Measurements from ENCODE around the gene CNTNAP5. TPM values are rescaled to one million over a fixed set of nuclear protein-coding genes. Genes with fewer than 3 reads are reported as not detected.

Gene CNTNAP5
- total RNA-seq, 2 donors from 2014 or later: not detected

DNA sequence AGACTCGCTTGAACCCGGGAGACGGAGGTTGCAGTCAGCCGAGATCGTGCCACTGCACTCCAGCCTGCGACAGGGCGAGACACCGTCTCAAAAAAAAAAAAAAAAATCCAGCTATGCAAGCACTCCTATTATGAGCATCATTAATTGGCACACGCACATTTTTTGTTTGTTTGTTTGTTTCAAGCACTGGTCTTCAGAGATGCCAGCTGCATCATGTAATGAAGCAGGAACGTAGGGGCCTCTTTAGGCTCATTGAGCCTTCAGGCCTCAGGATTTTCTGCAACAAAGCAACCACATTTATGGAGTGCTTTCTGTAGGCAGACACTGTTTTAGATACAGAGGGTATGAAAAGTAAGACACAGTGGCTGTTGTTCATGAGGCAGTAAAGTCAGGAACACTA is 585.8 kb downstream of the CNTNAP5 start:
- no peak overlapping the region for H3K27ac Mint-ChIP-seq
- no peaks in the 10 kb centered on the region for H3K27me3 Mint-ChIP-seq
- no peak for ATAC-seq
- no peak overlapping the region for H3K4me3 Mint-ChIP-seq
- H3K4me1 Mint-ChIP-seq (ENCODE audit: low read depth in 2 of 2): no peaks in the 10 kb centered on the region
- DNase-seq (ENCODE audit: low spot score): no peak
- H3K36me3 Mint-ChIP-seq: no peaks in the 10 kb centered on the region
- peaks cover 15% of the 10 kb centered on the region for H3K9me3 Mint-ChIP-seq

DNA sequence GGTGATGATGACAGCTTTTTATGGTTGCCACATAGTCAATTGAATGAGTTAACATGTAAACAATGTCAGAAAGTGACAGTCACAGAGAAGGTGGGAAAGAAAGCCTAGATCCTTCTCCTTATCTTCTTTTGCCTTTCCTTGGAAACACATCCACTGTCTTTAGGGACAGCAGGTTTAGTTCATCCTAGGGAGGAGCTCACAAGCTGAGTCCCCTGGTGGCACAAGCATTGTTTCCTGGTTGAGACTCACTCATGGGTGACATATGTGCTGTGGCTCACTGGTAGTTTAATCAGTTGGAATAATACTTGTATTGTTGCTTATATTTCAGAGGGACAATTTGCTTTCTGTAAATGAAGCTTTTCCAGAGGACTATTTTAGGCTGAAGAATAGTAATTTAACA is 598.5 kb downstream of the CNTNAP5 start:
- Mint-ChIP-seq H3K27ac (no peak overlapping the region), H3K4me1 (ENCODE audit: low read depth in 2 of 2) (no peaks in the 10 kb centered on the region), H3K4me3 (no peak overlapping the region), H3K9me3 (peaks cover 12% of the 10 kb centered on the region), H3K36me3 (no peaks in the 10 kb centered on the region), H3K27me3 (no peaks in the 10 kb centered on the region)
- no peak for DNase-seq (ENCODE audit: low spot score)
- ATAC-seq: no peak

DNA sequence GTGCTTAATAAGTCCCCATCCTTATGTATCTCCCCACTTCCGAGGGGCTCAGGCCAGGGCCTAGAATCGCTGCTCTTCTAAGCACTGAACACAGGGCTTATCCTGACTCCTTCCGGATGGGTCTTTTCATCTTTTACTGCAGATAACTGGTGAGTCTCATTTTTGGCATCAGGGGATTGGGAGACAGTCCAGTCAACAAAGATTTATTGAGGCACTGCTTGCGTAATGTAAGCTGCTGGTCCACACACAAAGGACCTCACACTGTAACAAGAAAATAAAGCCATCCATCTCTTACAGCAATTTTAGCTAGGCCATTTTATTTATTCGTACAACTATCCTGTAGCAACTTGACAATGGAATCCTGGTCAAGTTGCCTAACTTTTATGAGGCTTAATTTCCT is 600.5 kb downstream of the CNTNAP5 start:
- ATAC-seq (no peak), DNase-seq (ENCODE audit: low spot score) (no peak)
- Mint-ChIP-seq H3K36me3 (peaks cover 5% of the 10 kb centered on the region), H3K4me1 (ENCODE audit: low read depth in 2 of 2) (no peaks in the 10 kb centered on the region), H3K27ac (no peak overlapping the region), H3K27me3 (no peaks in the 10 kb centered on the region), H3K4me3 (no peak overlapping the region), H3K9me3 (peaks cover 13% of the 10 kb centered on the region)

GRCh38 chr2:124626993-124627392 is 601.9 kb downstream of the CNTNAP5 start:
- H3K4me3 Mint-ChIP-seq: no peak overlapping the region
- DNase-seq (ENCODE audit: low spot score) (no peak), ATAC-seq (no peak)
- peaks cover 18% of the 10 kb centered on the region for H3K9me3 Mint-ChIP-seq
- H3K36me3 Mint-ChIP-seq: peaks cover 5% of the 10 kb centered on the region
- no peaks in the 10 kb centered on the region for H3K27me3 Mint-ChIP-seq
- no peak overlapping the region for H3K27ac Mint-ChIP-seq
- no peaks in the 10 kb centered on the region for H3K4me1 Mint-ChIP-seq (ENCODE audit: low read depth in 2 of 2)

- no peaks in the 10 kb centered on the region for H3K27me3 Mint-ChIP-seq
- no peak overlapping the region for H3K4me3 Mint-ChIP-seq
- peaks cover 18% of the 10 kb centered on the region for H3K9me3 Mint-ChIP-seq
- peaks cover 5% of the 10 kb centered on the region for H3K36me3 Mint-ChIP-seq
- ATAC-seq (no peak), DNase-seq (ENCODE audit: low spot score) (no peak)
- H3K27ac Mint-ChIP-seq: no peak overlapping the region
- H3K4me1 Mint-ChIP-seq (ENCODE audit: low read depth in 2 of 2): no peaks in the 10 kb centered on the region
These were observed 608.7 kb downstream of the CNTNAP5 start for GRCh38 chr2:124633812-124634211.

GRCh38 chr2:124639524-124639923 is 614.4 kb downstream of the CNTNAP5 start:
- Mint-ChIP-seq H3K27me3 (no peaks in the 10 kb centered on the region), H3K4me1 (ENCODE audit: low read depth in 2 of 2) (no peaks in the 10 kb centered on the region), H3K4me3 (no peak overlapping the region), H3K9me3 (peaks cover 12% of the 10 kb centered on the region), H3K36me3 (no peaks in the 10 kb centered on the region), H3K27ac (no peak overlapping the region)
- ATAC-seq (no peak), DNase-seq (ENCODE audit: low spot score) (no peak)

DNA sequence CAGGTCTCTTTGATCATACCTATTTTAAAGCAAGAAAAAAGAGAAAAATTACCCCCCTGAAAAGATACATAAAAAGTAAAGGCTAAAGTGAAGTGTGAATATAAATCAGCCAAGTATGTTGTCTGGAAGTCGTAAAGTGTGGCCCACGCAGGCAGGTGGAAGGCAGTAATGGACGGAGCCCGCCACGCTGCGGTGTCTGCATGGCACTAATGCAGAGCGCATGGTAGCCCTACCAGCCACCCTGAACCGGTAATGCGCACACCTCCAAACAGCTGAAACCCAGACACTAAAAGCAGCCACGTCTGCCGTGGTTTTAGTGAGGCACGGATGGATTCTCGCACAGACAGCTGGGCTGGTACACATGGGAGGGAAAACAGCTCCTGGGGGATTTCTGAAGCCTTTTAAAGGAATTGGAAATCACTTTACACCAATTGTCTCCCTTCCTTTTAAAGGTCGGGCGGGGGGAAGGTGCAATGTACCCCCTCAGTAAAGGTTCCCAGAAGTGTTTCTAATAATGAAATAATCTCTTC is 615.2 kb downstream of the CNTNAP5 start:
- Mint-ChIP-seq H3K9me3 (peaks cover 12% of the 10 kb centered on the region), H3K36me3 (no peaks in the 10 kb centered on the region), H3K27me3 (no peaks in the 10 kb centered on the region), H3K27ac (no peak overlapping the region), H3K4me1 (ENCODE audit: low read depth in 2 of 2) (no peaks in the 10 kb centered on the region), H3K4me3 (no peak overlapping the region)
- no peak for DNase-seq (ENCODE audit: low spot score)
- no peak for ATAC-seq

GRCh38 chr2:124646166-124646815 is 621.2 kb downstream of the CNTNAP5 start:
- ATAC-seq (no peak), DNase-seq (ENCODE audit: low spot score) (no peak)
- no peaks in the 10 kb centered on the region for H3K36me3 Mint-ChIP-seq
- no peaks in the 10 kb centered on the region for H3K27me3 Mint-ChIP-seq
- no peak overlapping the region for H3K27ac Mint-ChIP-seq
- H3K4me1 Mint-ChIP-seq (ENCODE audit: low read depth in 2 of 2): no peaks in the 10 kb centered on the region
- peaks cover 19% of the 10 kb centered on the region for H3K9me3 Mint-ChIP-seq
- H3K4me3 Mint-ChIP-seq: no peak overlapping the region

GRCh38 chr2:124647245-124647644 is 622.2 kb downstream of the CNTNAP5 start:
- no peaks in the 10 kb centered on the region for H3K4me1 Mint-ChIP-seq (ENCODE audit: low read depth in 2 of 2)
- peaks cover 21% of the 10 kb centered on the region for H3K9me3 Mint-ChIP-seq
- DNase-seq (ENCODE audit: low spot score) (no peak), ATAC-seq (no peak)
- H3K27me3 Mint-ChIP-seq: no peaks in the 10 kb centered on the region
- H3K36me3 Mint-ChIP-seq: no peaks in the 10 kb centered on the region
- H3K27ac Mint-ChIP-seq: no peak overlapping the region
- no peak overlapping the region for H3K4me3 Mint-ChIP-seq

GRCh38 chr2:124647663-124648062 is 622.6 kb downstream of the CNTNAP5 start:
- Mint-ChIP-seq H3K9me3 (peaks cover 21% of the 10 kb centered on the region), H3K27me3 (no peaks in the 10 kb centered on the region), H3K4me3 (no peak overlapping the region), H3K36me3 (no peaks in the 10 kb centered on the region), H3K27ac (no peak overlapping the region), H3K4me1 (ENCODE audit: low read depth in 2 of 2) (no peaks in the 10 kb centered on the region)
- DNase-seq (ENCODE audit: low spot score): no peak
- no peak for ATAC-seq

DNA sequence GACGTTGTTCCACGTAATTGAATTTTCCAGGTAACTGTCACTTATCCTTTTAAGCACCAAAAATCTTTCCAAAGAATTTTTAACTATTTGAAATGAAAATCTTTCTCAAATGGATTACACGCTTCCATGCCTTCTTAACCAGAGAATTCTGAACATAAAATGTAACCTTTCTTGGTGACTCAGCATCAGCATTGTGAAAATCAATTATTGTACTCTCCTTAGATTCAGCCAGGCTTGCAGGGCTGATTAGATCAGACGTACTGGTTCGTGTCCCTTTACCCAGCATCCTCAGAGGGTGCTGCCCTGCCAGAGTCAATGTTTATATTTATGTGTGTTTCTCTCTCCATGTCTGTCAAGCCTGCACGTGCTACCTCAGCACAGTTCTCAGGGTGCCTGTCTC is 623.9 kb downstream of the CNTNAP5 start:
- H3K4me1 Mint-ChIP-seq (ENCODE audit: low read depth in 2 of 2): no peaks in the 10 kb centered on the region
- no peaks in the 10 kb centered on the region for H3K27me3 Mint-ChIP-seq
- H3K27ac Mint-ChIP-seq: no peak overlapping the region
- H3K4me3 Mint-ChIP-seq: no peak overlapping the region
- DNase-seq (ENCODE audit: low spot score): no peak
- ATAC-seq: no peak
- H3K36me3 Mint-ChIP-seq: no peaks in the 10 kb centered on the region
- peaks cover 18% of the 10 kb centered on the region for H3K9me3 Mint-ChIP-seq

- H3K4me3 Mint-ChIP-seq: no peak overlapping the region
- H3K4me1 Mint-ChIP-seq (ENCODE audit: low read depth in 2 of 2): no peaks in the 10 kb centered on the region
- ATAC-seq: no peak
- no peak for DNase-seq (ENCODE audit: low spot score)
- H3K9me3 Mint-ChIP-seq: peaks cover 23% of the 10 kb centered on the region
- no peak overlapping the region for H3K27ac Mint-ChIP-seq
- no peaks in the 10 kb centered on the region for H3K27me3 Mint-ChIP-seq
- no peaks in the 10 kb centered on the region for H3K36me3 Mint-ChIP-seq
These were observed 627.0 kb downstream of the CNTNAP5 start for GRCh38 chr2:124652099-124652498.

GRCh38 chr2:124658373-124658772 is 633.3 kb downstream of the CNTNAP5 start:
- H3K27me3 Mint-ChIP-seq: no peaks in the 10 kb centered on the region
- no peaks in the 10 kb centered on the region for H3K36me3 Mint-ChIP-seq
- ATAC-seq (no peak), DNase-seq (ENCODE audit: low spot score) (no peak)
- H3K4me3 Mint-ChIP-seq: no peak overlapping the region
- no peaks in the 10 kb centered on the region for H3K4me1 Mint-ChIP-seq (ENCODE audit: low read depth in 2 of 2)
- H3K27ac Mint-ChIP-seq: no peak overlapping the region
- H3K9me3 Mint-ChIP-seq: peaks cover 33% of the 10 kb centered on the region

- Mint-ChIP-seq H3K9me3 (peaks cover 23% of the 10 kb centered on the region), H3K27ac (no peak overlapping the region), H3K27me3 (no peaks in the 10 kb centered on the region), H3K4me1 (ENCODE audit: low read depth in 2 of 2) (no peaks in the 10 kb centered on the region), H3K4me3 (no peak overlapping the region), H3K36me3 (no peaks in the 10 kb centered on the region)
- no peak for ATAC-seq
- DNase-seq (ENCODE audit: low spot score): no peak
These were observed 636.5 kb downstream of the CNTNAP5 start for GRCh38 chr2:124661558-124661957.
